HepG2 (cell line): ENCODE measurements around the gene MLST8. TPM values are rescaled to one million over a fixed set of nuclear protein-coding genes. Genes with fewer than 3 reads are reported as not detected.

ENCODE experiments used
- AHR ChIP-seq: IDR thresholded peaks from 2 replicates; pipeline ENCODE4 v1.6.1; 2018; ENCODE audit warnings: missing genetic modification reagents, missing compliant biosample characterization
- CEBPB ChIP-seq: IDR thresholded peaks from 2 replicates; pipeline ENCODE4 v1.6.1; 2011; ENCODE audit warnings: low read depth, low read length, improper control_type of control experiment, borderline replicate concordance
- CHCHD3 ChIP-seq: sonication (generic); formaldehyde crosslinking; IDR thresholded peaks from 2 replicates; pipeline ENCODE4 v1.8.0; 2022; ENCODE audit warnings: mild to moderate bottlenecking, missing genetic modification reagents, moderate library complexity
- NFIB ChIP-seq: sonication (generic); formaldehyde crosslinking; IDR thresholded peaks from 2 replicates; pipeline ENCODE4 v1.9.0; 2021; ENCODE audit warnings: missing genetic modification reagents, mild to moderate bottlenecking, borderline replicate concordance
- ZBED4 ChIP-seq: sonication (generic); formaldehyde crosslinking; IDR thresholded peaks from 2 replicates; pipeline ENCODE4 v1.4.0; 2020; ENCODE audit warnings: missing genetic modification reagents, borderline replicate concordance
- ZFP91 ChIP-seq: sonication (generic); formaldehyde crosslinking; IDR thresholded peaks from 2 replicates; pipeline ENCODE4 v1.9.0; 2022; ENCODE audit warnings: missing genetic modification reagents, mild to moderate bottlenecking, borderline replicate concordance
- polyA plus RNA-seq, 8 experiments: library from polyadenylated mRNA; depleted of rRNA in 3 of 8; stranded (reverse) in 7 of 8; unstranded in 1 of 8; fragments of >200 nt; fragmentation: Illumina TruSeq in 4 of 8; extraction: Trizol in 4 of 8; gene quantifications; 2 replicates each; pipeline versions ENCODE4 v1.2.1 to v1.2.3, GENCODE V29; 2011 to 2016; ENCODE audit warnings: low read depth in 4 of 8, missing spikeins in 1 of 8, mixed read lengths in 1 of 8; ENCODE audit not compliant: insufficient read depth in 1 of 8
- total RNA-seq, 5 experiments: library from RNA; depleted of rRNA; stranded (reverse); fragments of >200 nt; fragmentation: Illumina TruSeq; extraction: Trizol; gene quantifications; 2 replicates each; pipeline ENCODE4 v1.2.3, GENCODE V29; 2016; ENCODE audit warnings: low read depth in 1 of 5

MLST8 gene
- total and polyA plus RNA-seq, 2 of the 13 experiments (the other 11 are each of a cell fraction or from before 2014, with no cell fraction given) = 30.8 to 72.7 TPM

GRCh38 chr16:2155977-2156848 lies 49.0 kb upstream of the MLST8 start (continued):
- TF ChIP-seq ZFP91 (CRISPR knock-in tag) (no peak), CEBPB (no peak), ZBED4 (CRISPR knock-in tag) (no peak), CHCHD3 (CRISPR knock-in tag) (no peak), NFIB (CRISPR knock-in tag) (no peak), AHR (CRISPR knock-in tag) (no peak)
